Measurements from ENCODE around the gene DBX1.

DNA sequence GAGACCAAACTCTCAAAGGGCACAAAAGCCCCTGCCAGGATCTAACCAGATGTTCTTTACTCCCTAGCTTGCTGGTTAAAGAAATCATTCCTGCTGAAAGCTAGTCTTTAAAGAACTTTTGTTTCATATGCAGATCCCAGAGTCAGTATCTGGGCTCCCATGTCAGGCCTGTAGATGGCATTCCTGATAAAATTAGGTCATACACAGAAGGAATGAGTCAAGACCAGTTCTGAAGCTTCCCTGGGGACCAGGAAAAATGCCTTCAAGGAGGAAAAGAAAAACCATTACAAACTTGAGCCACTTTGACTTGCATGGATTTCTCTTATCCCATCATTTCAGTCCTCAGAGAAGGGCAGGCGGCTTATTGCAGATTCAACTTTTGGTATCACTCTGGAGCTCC lies 5.9 kb downstream of the DBX1 start:
- no peak for TF ChIP-seq CTCF (IDR thresholded peaks at IDR 0.05; ENCODE audit: insufficient read depth, low read depth, low read length)
- TF ChIP-seq EZH2 (IDR thresholded peaks at IDR 0.05; ENCODE audit: insufficient read depth, low read length), result no peak
